ENCODE data around the gene PPIL4. TPM values are rescaled to one million over a fixed set of nuclear protein-coding genes. Genes with fewer than 3 reads are reported as not detected.

The PPIL4 gene
- total RNA-seq, 1 donor from 2014 or later = 39.9 TPM

DNA sequence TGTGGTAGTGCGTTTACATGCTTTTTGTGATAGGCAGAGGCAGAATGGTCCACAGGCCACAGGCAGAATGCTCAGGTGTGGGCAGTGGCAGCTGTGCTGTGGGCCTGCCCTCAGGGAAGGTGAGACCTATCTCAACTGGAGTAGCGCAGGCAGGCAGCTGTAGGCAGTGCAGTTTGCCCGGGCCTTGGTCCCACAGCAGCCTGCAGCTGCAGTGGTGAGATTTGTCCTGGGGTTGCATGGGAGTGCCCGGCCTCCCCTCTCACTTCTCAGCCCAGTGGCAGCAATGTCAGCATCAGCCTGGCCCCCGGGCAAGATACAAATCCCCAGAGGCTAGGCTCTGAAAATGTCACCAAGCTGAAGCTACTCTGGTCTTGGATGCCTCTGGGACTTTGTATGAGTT is 6.1 kb upstream of the PPIL4 start:
- peaks cover 4% of the 10 kb centered on the region for H3K4me1 Mint-ChIP-seq
- peaks cover 79% of the 10 kb centered on the region for H3K27me3 Mint-ChIP-seq (ENCODE audit: low read depth)
- TF ChIP-seq, protein P1, sequence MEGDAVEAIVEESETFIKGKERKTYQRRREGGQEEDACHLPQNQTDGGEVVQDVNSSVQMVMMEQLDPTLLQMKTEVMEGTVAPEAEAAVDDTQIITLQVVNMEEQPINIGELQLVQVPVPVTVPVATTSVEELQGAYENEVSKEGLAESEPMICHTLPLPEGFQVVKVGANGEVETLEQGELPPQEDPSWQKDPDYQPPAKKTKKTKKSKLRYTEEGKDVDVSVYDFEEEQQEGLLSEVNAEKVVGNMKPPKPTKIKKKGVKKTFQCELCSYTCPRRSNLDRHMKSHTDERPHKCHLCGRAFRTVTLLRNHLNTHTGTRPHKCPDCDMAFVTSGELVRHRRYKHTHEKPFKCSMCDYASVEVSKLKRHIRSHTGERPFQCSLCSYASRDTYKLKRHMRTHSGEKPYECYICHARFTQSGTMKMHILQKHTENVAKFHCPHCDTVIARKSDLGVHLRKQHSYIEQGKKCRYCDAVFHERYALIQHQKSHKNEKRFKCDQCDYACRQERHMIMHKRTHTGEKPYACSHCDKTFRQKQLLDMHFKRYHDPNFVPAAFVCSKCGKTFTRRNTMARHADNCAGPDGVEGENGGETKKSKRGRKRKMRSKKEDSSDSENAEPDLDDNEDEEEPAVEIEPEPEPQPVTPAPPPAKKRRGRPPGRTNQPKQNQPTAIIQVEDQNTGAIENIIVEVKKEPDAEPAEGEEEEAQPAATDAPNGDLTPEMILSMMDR (conservative IDR thresholded peaks at IDR 0.05) = no peak
- no peak for DNase-seq (ENCODE audit: low read depth, low spot score)
- no peaks in the 10 kb centered on the region for H3K9me3 Mint-ChIP-seq
- no peak overlapping the region for H3K27ac Mint-ChIP-seq (ENCODE audit: unreplicated experiment)
- H3K36me3 Mint-ChIP-seq (ENCODE audit: low read depth) = no peaks in the 10 kb centered on the region
- H3K4me3 Mint-ChIP-seq = no peak overlapping the region

DNA sequence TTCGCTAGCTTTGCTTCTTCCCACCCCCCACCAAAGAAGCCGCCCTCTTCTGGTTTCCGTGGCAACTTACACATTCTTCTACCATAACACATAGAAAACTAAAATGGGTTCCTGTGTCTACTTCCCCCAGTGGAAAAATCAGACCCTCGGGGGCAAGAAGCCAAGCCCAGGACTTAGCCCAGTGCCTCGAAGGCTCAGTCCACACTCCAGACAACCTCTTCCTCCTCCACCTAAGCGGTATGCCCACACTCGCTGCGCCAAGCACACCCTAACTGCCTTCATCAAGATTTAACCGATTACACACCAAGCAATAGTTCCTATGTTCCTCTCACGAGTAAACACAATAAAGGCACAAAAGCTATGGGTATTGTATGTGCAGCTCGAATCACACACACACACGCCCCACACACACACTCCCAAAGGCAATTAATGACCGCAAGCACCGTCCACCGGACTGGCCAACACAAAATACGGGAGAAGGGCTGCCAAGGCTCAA is 537 bp downstream of the PPIL4 start:
- H3K27ac Mint-ChIP-seq (ENCODE audit: unreplicated experiment) = peak overlapping the region; percentile 99
- H3K4me1 Mint-ChIP-seq = peaks cover 30% of the 10 kb centered on the region
- DNase-seq (ENCODE audit: low read depth, low spot score) = peak; percentile 12
- H3K4me3 Mint-ChIP-seq = peak overlapping the region; percentile 97
- no peaks in the 10 kb centered on the region for H3K36me3 Mint-ChIP-seq (ENCODE audit: low read depth)
- TF ChIP-seq, protein P1 (conservative IDR thresholded peaks at IDR 0.05) = no peak
- H3K27me3 Mint-ChIP-seq (ENCODE audit: low read depth) = peaks cover 24% of the 10 kb centered on the region
- no peaks in the 10 kb centered on the region for H3K9me3 Mint-ChIP-seq

DNA sequence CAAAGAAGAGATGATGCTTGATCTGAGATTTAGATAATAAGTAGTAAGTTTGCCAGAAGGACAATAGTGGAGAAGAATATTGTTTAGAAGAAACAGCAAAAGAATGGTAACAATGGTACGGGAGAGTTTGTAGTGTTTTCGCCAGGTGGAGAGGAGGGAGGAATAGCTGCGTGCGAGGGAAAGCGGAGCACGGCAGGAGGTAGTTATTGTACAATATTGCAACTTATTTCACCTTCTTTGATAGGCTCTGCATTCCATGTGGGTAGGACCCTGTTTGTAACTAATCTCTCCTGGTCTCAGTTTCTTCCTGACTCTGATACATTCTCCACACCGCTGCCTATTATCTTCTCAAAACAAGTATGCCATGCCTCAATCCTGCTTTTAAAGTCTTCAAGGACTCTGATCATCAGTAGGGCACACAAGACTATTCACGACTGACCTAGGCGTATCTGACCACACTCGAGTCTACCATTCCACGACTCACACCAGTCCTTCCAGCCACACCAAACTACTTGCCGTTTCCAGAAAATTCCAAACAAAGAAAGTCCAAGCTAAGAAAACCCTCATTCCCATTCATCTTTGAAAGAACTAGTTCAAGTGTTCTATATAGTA is 1.1 kb downstream of the PPIL4 start:
- Mint-ChIP-seq H3K4me3 (peak overlapping the region; percentile 97), H3K36me3 (ENCODE audit: low read depth) (no peaks in the 10 kb centered on the region), H3K9me3 (no peaks in the 10 kb centered on the region), H3K27me3 (ENCODE audit: low read depth) (peaks cover 19% of the 10 kb centered on the region), H3K4me1 (peaks cover 30% of the 10 kb centered on the region), H3K27ac (ENCODE audit: unreplicated experiment) (peak overlapping the region; percentile 99)
- TF ChIP-seq, protein P1 (conservative IDR thresholded peaks at IDR 0.05) = no peak
- no peak for DNase-seq (ENCODE audit: low read depth, low spot score)

DNA sequence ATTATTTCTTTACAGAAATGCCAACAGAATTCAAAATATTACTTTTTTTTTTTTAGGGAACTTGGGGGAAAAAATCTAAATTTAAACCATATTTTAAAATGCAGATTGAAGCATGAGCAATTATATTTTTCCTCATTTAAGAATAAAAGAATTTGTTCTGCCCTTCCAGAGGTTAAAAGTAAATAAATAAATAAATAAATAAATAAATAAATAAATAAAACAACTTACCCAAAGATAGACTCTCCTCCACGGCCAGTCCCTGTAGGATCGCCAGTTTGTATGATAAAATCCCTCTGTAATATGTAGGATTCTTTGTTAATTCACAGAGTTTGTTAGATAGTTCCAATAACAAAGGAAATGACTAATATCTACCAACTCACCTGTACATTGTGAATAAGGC is 4.7 kb downstream of the PPIL4 start:
- no peak overlapping the region for H3K4me3 Mint-ChIP-seq
- H3K4me1 Mint-ChIP-seq = peaks cover 27% of the 10 kb centered on the region
- no peaks in the 10 kb centered on the region for H3K27me3 Mint-ChIP-seq (ENCODE audit: low read depth)
- H3K36me3 Mint-ChIP-seq (ENCODE audit: low read depth) = peaks cover 5% of the 10 kb centered on the region
- H3K9me3 Mint-ChIP-seq = no peaks in the 10 kb centered on the region
- H3K27ac Mint-ChIP-seq (ENCODE audit: unreplicated experiment) = no peak overlapping the region
- DNase-seq (ENCODE audit: low read depth, low spot score) = no peak
- TF ChIP-seq, protein P1 (conservative IDR thresholded peaks at IDR 0.05) = no peak

DNA sequence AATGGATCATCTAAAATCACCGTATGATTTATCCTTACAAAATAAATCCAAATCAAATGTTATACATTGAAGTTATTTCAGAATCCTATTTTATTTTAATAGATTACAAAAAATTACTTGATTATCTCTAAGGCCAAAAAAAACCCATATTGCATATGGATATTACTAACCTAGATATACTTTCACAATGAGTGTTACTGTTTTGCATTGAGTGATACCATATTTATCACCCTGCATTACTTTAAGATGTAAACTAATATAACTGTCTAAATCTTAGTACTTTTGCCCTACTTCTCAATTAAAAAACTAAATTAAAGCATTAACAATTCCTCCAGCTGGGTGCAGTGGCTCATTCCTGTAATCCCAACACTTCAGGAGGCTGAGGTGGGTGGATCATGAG is 11.1 kb downstream of the PPIL4 start:
- no peak overlapping the region for H3K27ac Mint-ChIP-seq (ENCODE audit: unreplicated experiment)
- no peaks in the 10 kb centered on the region for H3K27me3 Mint-ChIP-seq (ENCODE audit: low read depth)
- no peak overlapping the region for H3K4me3 Mint-ChIP-seq
- no peaks in the 10 kb centered on the region for H3K4me1 Mint-ChIP-seq
- TF ChIP-seq, protein P1 (conservative IDR thresholded peaks at IDR 0.05) = no peak
- DNase-seq (ENCODE audit: low read depth, low spot score) = no peak
- H3K9me3 Mint-ChIP-seq = no peaks in the 10 kb centered on the region
- peaks cover 14% of the 10 kb centered on the region for H3K36me3 Mint-ChIP-seq (ENCODE audit: low read depth)
